Glomerular visceral epithelial cell (primary cell): ENCODE measurements around the gene KDM4C.

Experiments used
- DNase-seq: peaks from one replicate; pipeline ENCODE4 v3.0.0-alpha.2; 2016; ENCODE audit errors: extremely low spot score

Gene KDM4C

GRCh38 chr9:7211657-7212056 lies 453.9 kb downstream of the KDM4C start:
- DNase-seq, result no peak

- no peak for DNase-seq
These were observed 454.3 kb downstream of the KDM4C start for GRCh38 chr9:7212101-7212500.

- peak; percentile 74 for DNase-seq
These were observed 458.4 kb downstream of the KDM4C start for GRCh38 chr9:7216004-7216841.

GRCh38 chr9:7223981-7224380 lies 466.2 kb downstream of the KDM4C start:
- peak; percentile 55 for DNase-seq
